Esophagus squamous epithelium (tissue), 5 donors: Measurements from ENCODE around the gene GPT2. TPM values are rescaled to one million over a fixed set of nuclear protein-coding genes. Genes with fewer than 3 reads are reported as not detected.

Experiments used
- DNase-seq: peaks from one replicate; lab custom pipeline; 2025; lab: John Stamatoyannopoulos, UW
- H3K27ac ChIP-seq, 4 donors: fragments of 200-600 bp; sonication (generic); one replicate each; pipeline ENCODE4 v1.5.1; 2016 to 2019; ENCODE audit warnings: mild to moderate bottlenecking in 1 of 4
- H3K27me3 ChIP-seq, 4 donors: fragments of 200-600 bp; sonication (generic); 1 replicate in 3 of 4; 2 replicates in 1 of 4; pipeline versions ENCODE4 v1.5.1 to v1.6.0; 2017 to 2021; ENCODE audit warnings: antibody characterized with exemption in 1 of 4
- H3K36me3 ChIP-seq, 3 donors: fragments of 200-600 bp; sonication (generic); one replicate each; pipeline ENCODE4 v1.5.1; 2016 to 2019
- H3K4me1 ChIP-seq, 3 donors: fragments of 200-600 bp; sonication (generic); one replicate each; pipeline ENCODE4 v1.5.1; 2017 to 2019
- H3K4me3 ChIP-seq, 4 donors: fragments of 200-600 bp; sonication (generic); 1 replicate in 3 of 4; 2 replicates in 1 of 4; pipeline ENCODE4 v1.5.1; 2016 to 2019; ENCODE audit warnings: mild to moderate bottlenecking in 2 of 4, moderate library complexity in 1 of 4
- H3K9me3 ChIP-seq, 3 donors: fragments of 200-600 bp; sonication (generic); one replicate each; pipeline ENCODE4 v1.5.1; 2016 to 2019
- POLR2A ChIP-seq, 4 donors: fragments of 450-650 bp; IDR thresholded peaks; one replicate each; pipeline ENCODE4 v1.6.1; 2017; ENCODE audit warnings: antibody characterized with exemption in 4 of 4, mild to moderate bottlenecking in 4 of 4, moderate library complexity in 3 of 4
- WGBS, 2 donors: methylation state at CpG; one replicate each; pipeline ENCODE4 v1.1.5; 2018; 5-methylcytosine and 5-hydroxymethylcytosine counted together
- intact Hi-C: fragments of 100-400 bp; cut with DNase I; formaldehyde crosslinking; loops from one replicate; pipeline ENCODE4 v1.15.0; 2022
- total RNA-seq, 4 donors: library from RNA; depleted of rRNA; stranded (reverse); fragments of >200 nt; gene quantifications; one replicate each; pipeline ENCODE4 v1.1.0, GENCODE V29; 2016
- TF ChIP-seq, protein P1 (sequence below), 6 experiments: fragments of 450-650 bp in 4 of 6; fragments of 200-600 bp in 2 of 6; sonication (generic) in 2 of 6; IDR thresholded peaks; one replicate each; pipeline ENCODE4 v1.5.1; 2016 to 2019; ENCODE audit warnings: antibody characterized with exemption in 6 of 6, mild to moderate bottlenecking in 4 of 6, moderate library complexity in 4 of 6
- donor health status: DM: yes; HTN: yes; CAD: no.

The GPT2 gene, protein sequence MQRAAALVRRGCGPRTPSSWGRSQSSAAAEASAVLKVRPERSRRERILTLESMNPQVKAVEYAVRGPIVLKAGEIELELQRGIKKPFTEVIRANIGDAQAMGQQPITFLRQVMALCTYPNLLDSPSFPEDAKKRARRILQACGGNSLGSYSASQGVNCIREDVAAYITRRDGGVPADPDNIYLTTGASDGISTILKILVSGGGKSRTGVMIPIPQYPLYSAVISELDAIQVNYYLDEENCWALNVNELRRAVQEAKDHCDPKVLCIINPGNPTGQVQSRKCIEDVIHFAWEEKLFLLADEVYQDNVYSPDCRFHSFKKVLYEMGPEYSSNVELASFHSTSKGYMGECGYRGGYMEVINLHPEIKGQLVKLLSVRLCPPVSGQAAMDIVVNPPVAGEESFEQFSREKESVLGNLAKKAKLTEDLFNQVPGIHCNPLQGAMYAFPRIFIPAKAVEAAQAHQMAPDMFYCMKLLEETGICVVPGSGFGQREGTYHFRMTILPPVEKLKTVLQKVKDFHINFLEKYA
- total RNA-seq = 100 to 1,000 TPM in 1 of 4 donors, 10 to 100 TPM in 3; 43.3 to 113 (median 77.2) TPM

- Histone ChIP-seq H3K4me3 (peak within 1 kb of the TSS; percentile 61 to 98 (median 87)), H3K9me3 (no peaks in the 10 kb centered on the region), H3K36me3 (peaks cover 0 to 6% (median 0%) of the 10 kb centered on the region in 3 donors), H3K27me3 (no peaks in the 10 kb centered on the region), H3K27ac (peak within 1 kb of the TSS; percentile 85 to 91 (median 88)), H3K4me1 (peaks cover 19 to 71% (median 20%) of the 10 kb centered on the region in 3 donors)
- WGBS, 2 donors = 0 to 1% methylated on average over 11 to 18 of the region's 75 CpGs
- TF ChIP-seq, protein P1, sequence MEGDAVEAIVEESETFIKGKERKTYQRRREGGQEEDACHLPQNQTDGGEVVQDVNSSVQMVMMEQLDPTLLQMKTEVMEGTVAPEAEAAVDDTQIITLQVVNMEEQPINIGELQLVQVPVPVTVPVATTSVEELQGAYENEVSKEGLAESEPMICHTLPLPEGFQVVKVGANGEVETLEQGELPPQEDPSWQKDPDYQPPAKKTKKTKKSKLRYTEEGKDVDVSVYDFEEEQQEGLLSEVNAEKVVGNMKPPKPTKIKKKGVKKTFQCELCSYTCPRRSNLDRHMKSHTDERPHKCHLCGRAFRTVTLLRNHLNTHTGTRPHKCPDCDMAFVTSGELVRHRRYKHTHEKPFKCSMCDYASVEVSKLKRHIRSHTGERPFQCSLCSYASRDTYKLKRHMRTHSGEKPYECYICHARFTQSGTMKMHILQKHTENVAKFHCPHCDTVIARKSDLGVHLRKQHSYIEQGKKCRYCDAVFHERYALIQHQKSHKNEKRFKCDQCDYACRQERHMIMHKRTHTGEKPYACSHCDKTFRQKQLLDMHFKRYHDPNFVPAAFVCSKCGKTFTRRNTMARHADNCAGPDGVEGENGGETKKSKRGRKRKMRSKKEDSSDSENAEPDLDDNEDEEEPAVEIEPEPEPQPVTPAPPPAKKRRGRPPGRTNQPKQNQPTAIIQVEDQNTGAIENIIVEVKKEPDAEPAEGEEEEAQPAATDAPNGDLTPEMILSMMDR (IDR thresholded peaks at IDR 0.05) = peak in 4 of 6 experiments; percentile 4 to 37 (median 14)
- TF ChIP-seq POLR2A (IDR thresholded peaks at IDR 0.05) = peak in 3 of 4 donors; percentile 35 to 86 (median 79)
- intact Hi-C loops = no loop called here
- peak; percentile 71 for DNase-seq
Observed at GRCh38 chr16:46883690-46884512, at the start of gene GPT2. TSS of gene GPT2 (plus strand) at chr16:46884362. CDS start at chr16:46884716, 354 bp downstream.

DNA sequence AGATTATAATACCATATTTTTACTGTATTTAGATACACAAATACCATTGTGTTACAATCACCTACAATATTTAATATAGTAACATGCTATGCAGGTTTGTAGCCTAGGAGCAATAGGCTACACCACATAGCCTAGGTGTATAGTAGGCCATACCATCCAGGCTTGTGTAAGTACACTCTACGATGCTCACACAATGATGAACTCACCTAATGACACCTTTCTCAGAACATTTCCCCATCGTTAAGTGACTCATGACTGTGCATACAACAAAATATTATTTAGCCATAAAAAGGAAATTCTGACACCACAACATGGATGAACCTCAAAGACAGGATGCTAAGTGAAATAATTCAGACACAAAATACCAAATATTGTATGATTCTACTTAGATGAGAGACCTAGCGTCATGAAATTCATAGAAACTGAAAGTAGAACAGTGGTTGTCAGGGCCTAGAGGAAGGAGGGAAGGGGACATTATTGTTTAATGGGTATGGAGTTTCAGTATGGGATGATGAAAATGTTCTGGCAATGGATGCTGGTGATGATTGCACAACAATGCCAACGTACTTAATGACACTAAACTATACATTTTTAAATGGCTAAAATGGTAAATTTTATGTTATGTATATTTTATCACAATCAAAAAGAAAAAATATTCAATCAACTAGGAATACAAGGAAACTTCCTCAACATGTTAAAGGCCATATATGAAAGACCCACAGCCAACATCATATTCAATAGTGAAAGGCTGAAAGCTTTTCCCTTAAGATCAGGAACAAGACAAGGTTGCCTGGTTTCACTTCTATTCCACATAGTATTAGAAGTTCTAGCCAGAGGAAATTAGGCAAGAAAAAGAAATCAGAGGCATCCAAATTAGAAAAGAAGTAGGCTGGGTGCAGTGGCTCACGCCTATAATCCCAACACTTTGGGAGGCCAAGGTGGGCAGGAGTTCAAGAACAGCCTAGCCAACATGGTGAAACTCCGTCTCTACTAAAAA lies 47.3 kb upstream of the GPT2 start:
- Histone ChIP-seq H3K9me3 (no peaks in the 10 kb centered on the region), H3K4me1 (peaks cover 0 to 2% (median 2%) of the 10 kb centered on the region in 3 donors), H3K27me3 (no peaks in the 10 kb centered on the region), H3K27ac (no peak overlapping the region), H3K36me3 (no peaks in the 10 kb centered on the region), H3K4me3 (no peak overlapping the region)
- TF ChIP-seq, protein P1 (IDR thresholded peaks at IDR 0.05) = no peak
- TF ChIP-seq POLR2A (IDR thresholded peaks at IDR 0.05) = no peak
- WGBS, 2 donors = 67 to 72% methylated on average over 6 of the region's 6 CpGs
- intact Hi-C loops = no loop called here
- no peak for DNase-seq

GRCh38 chr16:46839986-46840443 lies 44.1 kb upstream of the GPT2 start:
- TF ChIP-seq, protein P1 (IDR thresholded peaks at IDR 0.05) = no peak
- no peak for TF ChIP-seq POLR2A (IDR thresholded peaks at IDR 0.05)
- Histone ChIP-seq H3K4me3 (no peak overlapping the region), H3K36me3 (no peaks in the 10 kb centered on the region), H3K27me3 (peaks cover 0 to 13% (median 0%) of the 10 kb centered on the region in 4 donors), H3K27ac (no peak overlapping the region), H3K4me1 (peaks cover 0 to 11% (median 0%) of the 10 kb centered on the region in 3 donors), H3K9me3 (no peaks in the 10 kb centered on the region)
- 66 to 67% methylated on average over 11 of the region's 11 CpGs for WGBS, 2 donors
- intact Hi-C loops = no loop called here
- DNase-seq = no peak

- Histone ChIP-seq H3K4me3 (no peak overlapping the region), H3K9me3 (no peaks in the 10 kb centered on the region), H3K27ac (no peak overlapping the region), H3K4me1 (peaks cover 0 to 11% (median 0%) of the 10 kb centered on the region in 3 donors), H3K27me3 (peaks cover 0 to 21% (median 0%) of the 10 kb centered on the region in 4 donors), H3K36me3 (no peaks in the 10 kb centered on the region)
- WGBS, 2 donors = 97 to 98% methylated on average over 17 to 18 of the region's 18 CpGs
- intact Hi-C loops = no loop called here
- TF ChIP-seq, protein P1 (IDR thresholded peaks at IDR 0.05) = no peak
- no peak for TF ChIP-seq POLR2A (IDR thresholded peaks at IDR 0.05)
- no peak for DNase-seq
Observed at GRCh38 chr16:46842192-46842895, 41.8 kb upstream of the GPT2 start.
